GM11168 (cell line): Measurements from ENCODE around the gene GGACT.
"Not testable (repeated sequence)": the region's sequence is repeated elsewhere in the genome, so short reads cannot be mapped to it uniquely, and the experiment has no call there.

Experiments used
- in situ Hi-C: fragments of 300-500 bp; cut with MboI; formaldehyde crosslinking; loops from one replicate; pipeline ENCODE4 v1.12.0; 2022; ENCODE audit warnings: low sequenced_read_pairs; ENCODE audit not compliant: unreplicated experiment

GGACT gene

GRCh38 chr13:100588331-100589177 lies at the start of gene GGACT:
TSS of gene GGACT (minus strand) at chr13:100588789. CDS start at chr13:100532591, 56,198 bp downstream.
- in situ Hi-C loops: no loop called here

- in situ Hi-C loops: no loop called here
Observed at GRCh38 chr13:100637796-100638195, 49.2 kb upstream of the GGACT start.

- in situ Hi-C loops: no loop called here
Observed at GRCh38 chr13:100637380-100637779, 48.8 kb upstream of the GGACT start.

- in situ Hi-C loops: no loop called here
Observed at GRCh38 chr13:100636441-100636840, 47.9 kb upstream of the GGACT start.

GRCh38 chr13:100636004-100636403 lies 47.4 kb upstream of the GGACT start:
- in situ Hi-C loops: no loop called here

GRCh38 chr13:100634696-100635095 lies 46.1 kb upstream of the GGACT start:
- in situ Hi-C loops: no loop called here

- in situ Hi-C loops: no loop called here
Observed at GRCh38 chr13:100633461-100633860, 44.9 kb upstream of the GGACT start.

- in situ Hi-C loops: no loop called here
Observed at GRCh38 chr13:100630555-100630954, 42.0 kb upstream of the GGACT start.

- in situ Hi-C loops: no loop called here
Observed at GRCh38 chr13:100627120-100627519, 38.5 kb upstream of the GGACT start.

- in situ Hi-C loops: no loop called here
Observed at GRCh38 chr13:100625447-100625846, 36.9 kb upstream of the GGACT start.

- in situ Hi-C loops: no loop called here
Observed at GRCh38 chr13:100620792-100621191, 32.2 kb upstream of the GGACT start.

GRCh38 chr13:100619940-100620339 lies 31.4 kb upstream of the GGACT start:
- in situ Hi-C loops: no loop called here

- in situ Hi-C loops: not testable (repeated sequence)
Observed at GRCh38 chr13:100618897-100619296, 30.3 kb upstream of the GGACT start.

GRCh38 chr13:100613031-100613430 lies 24.4 kb upstream of the GGACT start:
- in situ Hi-C loops: no loop called here

- in situ Hi-C loops: no loop called here
Observed at GRCh38 chr13:100611678-100612492, 23.3 kb upstream of the GGACT start.

- in situ Hi-C loops: no loop called here
Observed at GRCh38 chr13:100610391-100611347, 22.1 kb upstream of the GGACT start.

GRCh38 chr13:100608906-100609305 lies 20.3 kb upstream of the GGACT start:
- in situ Hi-C loops: no loop called here

- in situ Hi-C loops: no loop called here
Observed at GRCh38 chr13:100608489-100608888, 19.9 kb upstream of the GGACT start.

GRCh38 chr13:100604918-100605710 lies 16.5 kb upstream of the GGACT start:
- in situ Hi-C loops: no loop called here
